Peyer's patch (tissue), 4 donors: ENCODE data around the gene ST8SIA5. TPM values are rescaled to one million over a fixed set of nuclear protein-coding genes. Genes with fewer than 3 reads are reported as not detected.

Experiments used
- DNase-seq, 3 donors: peaks; one replicate each; pipeline ENCODE4 v3.0.0-alpha.2; 2017 to 2019
- H3K27ac ChIP-seq, 4 donors: fragments of 200-600 bp; sonication (generic); one replicate each; pipeline ENCODE4 v1.5.1; 2016 to 2019
- H3K27me3 ChIP-seq, 2 donors: fragments of 200-600 bp; sonication (generic); one replicate each; pipeline ENCODE4 v1.5.1; 2019
- H3K36me3 ChIP-seq, 3 donors: fragments of 200-600 bp; sonication (generic); one replicate each; pipeline ENCODE4 v1.5.1; 2016 to 2019
- H3K4me1 ChIP-seq, 4 donors: fragments of 200-600 bp; sonication (generic); one replicate each; pipeline ENCODE4 v1.5.1; 2016 to 2019
- H3K4me3 ChIP-seq, 4 donors: fragments of 200-600 bp; sonication (generic); 1 replicate in 3 of 4; 2 replicates in 1 of 4; pipeline ENCODE4 v1.5.1; 2016 to 2019; ENCODE audit warnings: mild to moderate bottlenecking in 1 of 4
- H3K9me3 ChIP-seq, 4 donors: fragments of 200-600 bp; sonication (generic); one replicate each; pipeline ENCODE4 v1.5.1; 2016 to 2019; ENCODE audit warnings: mild to moderate bottlenecking in 1 of 4
- CTCF ChIP-seq, 6 experiments: fragments of 450-650 bp in 4 of 6; fragments of 200-600 bp in 2 of 6; sonication (generic) in 1 of 6; IDR thresholded peaks; one replicate each; pipeline ENCODE4 v1.5.1; 2017 to 2019; ENCODE audit warnings: antibody characterized with exemption in 6 of 6, mild to moderate bottlenecking in 3 of 6, moderate library complexity in 1 of 6
- POLR2A ChIP-seq, 2 donors: fragments of 450-650 bp; IDR thresholded peaks; one replicate each; pipeline ENCODE4 v1.5.1; 2017; ENCODE audit warnings: antibody characterized with exemption in 2 of 2, mild to moderate bottlenecking in 2 of 2, moderate library complexity in 2 of 2
- total RNA-seq, 4 donors: library from RNA; depleted of rRNA; stranded (reverse); fragments of >200 nt; gene quantifications; one replicate each; pipeline ENCODE4 v1.1.0, GENCODE V29; 2016

ST8SIA5 gene
- total RNA-seq, 4 donors from 2014 or later, result under 0.01 to 0.09 TPM; not detected in 2

GRCh38 chr18:46652372-46652771, 104.5 kb downstream of the ST8SIA5 start:
- H3K4me3 ChIP-seq, result no peak overlapping the region
- H3K9me3 ChIP-seq, result no peaks in the 10 kb centered on the region
- H3K4me1 ChIP-seq, result no peaks in the 10 kb centered on the region
- no peak for DNase-seq
- TF ChIP-seq POLR2A (IDR thresholded peaks at IDR 0.05) (no peak), CTCF (IDR thresholded peaks at IDR 0.05) (no peak)
- no peaks in the 10 kb centered on the region for H3K36me3 ChIP-seq
- H3K27me3 ChIP-seq, result no peaks in the 10 kb centered on the region
- H3K27ac ChIP-seq, result no peak overlapping the region

GRCh38 chr18:46650681-46651080, 106.2 kb downstream of the ST8SIA5 start:
- TF ChIP-seq POLR2A (IDR thresholded peaks at IDR 0.05), result no peak
- no peak for TF ChIP-seq CTCF (IDR thresholded peaks at IDR 0.05)
- no peak for DNase-seq
- no peaks in the 10 kb centered on the region for H3K27me3 ChIP-seq
- no peaks in the 10 kb centered on the region for H3K4me1 ChIP-seq
- H3K27ac ChIP-seq, result no peak overlapping the region
- H3K4me3 ChIP-seq, result no peak overlapping the region
- no peaks in the 10 kb centered on the region for H3K9me3 ChIP-seq
- H3K36me3 ChIP-seq, result no peaks in the 10 kb centered on the region

GRCh38 chr18:46649071-46649862, 107.6 kb downstream of the ST8SIA5 start:
- H3K27ac ChIP-seq, result no peak overlapping the region
- H3K36me3 ChIP-seq, result no peaks in the 10 kb centered on the region
- TF ChIP-seq POLR2A (IDR thresholded peaks at IDR 0.05), result no peak
- TF ChIP-seq CTCF (IDR thresholded peaks at IDR 0.05), result no peak
- H3K27me3 ChIP-seq, result no peaks in the 10 kb centered on the region
- H3K9me3 ChIP-seq, result no peaks in the 10 kb centered on the region
- DNase-seq, result no peak
- H3K4me3 ChIP-seq, result no peak overlapping the region
- no peaks in the 10 kb centered on the region for H3K4me1 ChIP-seq

- DNase-seq, result no peak
- H3K4me3 ChIP-seq, result no peak overlapping the region
- H3K27ac ChIP-seq, result no peak overlapping the region
- H3K9me3 ChIP-seq, result no peaks in the 10 kb centered on the region
- no peaks in the 10 kb centered on the region for H3K27me3 ChIP-seq
- H3K4me1 ChIP-seq, result no peaks in the 10 kb centered on the region
- TF ChIP-seq POLR2A (IDR thresholded peaks at IDR 0.05), result no peak
- TF ChIP-seq CTCF (IDR thresholded peaks at IDR 0.05), result no peak
- H3K36me3 ChIP-seq, result no peaks in the 10 kb centered on the region
Observed at GRCh38 chr18:46646468-46646867, 110.4 kb downstream of the ST8SIA5 start.

GRCh38 chr18:46642561-46642960, 114.3 kb downstream of the ST8SIA5 start:
- Histone ChIP-seq H3K27ac (no peak overlapping the region), H3K36me3 (no peaks in the 10 kb centered on the region), H3K27me3 (no peaks in the 10 kb centered on the region), H3K9me3 (no peaks in the 10 kb centered on the region), H3K4me1 (no peaks in the 10 kb centered on the region), H3K4me3 (no peak overlapping the region)
- DNase-seq, result no peak
- TF ChIP-seq POLR2A (IDR thresholded peaks at IDR 0.05), result no peak

GRCh38 chr18:46641917-46642316, 114.9 kb downstream of the ST8SIA5 start:
- Histone ChIP-seq H3K4me3 (no peak overlapping the region), H3K27me3 (no peaks in the 10 kb centered on the region), H3K4me1 (no peaks in the 10 kb centered on the region), H3K36me3 (no peaks in the 10 kb centered on the region), H3K9me3 (no peaks in the 10 kb centered on the region), H3K27ac (no peak overlapping the region)
- no peak for DNase-seq
- no peak for TF ChIP-seq POLR2A (IDR thresholded peaks at IDR 0.05)
- no peak for TF ChIP-seq CTCF (IDR thresholded peaks at IDR 0.05)
